Left lung (tissue), 10 donors: ENCODE results near the gene TNFRSF18. TPM values are rescaled to one million over a fixed set of nuclear protein-coding genes. Genes with fewer than 3 reads are reported as not detected.

ENCODE experiments used
- ATAC-seq: fragments of 200-7000 bp; cut with Tn5 transposase; one replicate; pipeline ENCODE4 v1.9.1; 2020; ENCODE audit warnings: moderate library complexity
- DNase-seq, 4 donors: peaks; one replicate each; pipeline ENCODE4 v3.0.0-alpha.2; 2013 to 2020
- H3K27ac ChIP-seq, 2 donors: fragments of 200-600 bp; sonication (generic) in 1 of 2; one replicate each; pipeline versions ENCODE4 v1.5.0 to v1.8.0; 2020 to 2021
- H3K27me3 ChIP-seq, 2 donors: fragments of 200-600 bp; sonication (generic) in 1 of 2; one replicate each; pipeline versions ENCODE4 v1.5.0 to v1.8.0; 2020 to 2021
- H3K36me3 ChIP-seq, 2 donors: fragments of 200-600 bp; sonication (generic) in 1 of 2; one replicate each; pipeline versions ENCODE4 v1.5.0 to v1.8.0; 2020 to 2021
- H3K4me1 ChIP-seq, 2 donors: fragments of 200-600 bp; one replicate each; pipeline ENCODE4 v1.8.0; 2021
- H3K4me3 ChIP-seq, 2 donors: fragments of 200-600 bp; sonication (generic) in 1 of 2; one replicate each; pipeline versions ENCODE4 v1.5.0 to v1.8.0; 2020 to 2021; ENCODE audit warnings: mild to moderate bottlenecking in 1 of 2
- H3K9me3 ChIP-seq, 2 donors: fragments of 200-600 bp; sonication (generic) in 1 of 2; one replicate each; pipeline versions ENCODE4 v1.5.0 to v1.8.0; 2020 to 2021
- CTCF ChIP-seq, 2 donors: fragments of 200-600 bp; sonication (generic) in 1 of 2; IDR thresholded peaks; one replicate each; pipeline versions ENCODE4 v1.5.0 to v1.8.0; 2021; ENCODE audit warnings: antibody characterized with exemption in 2 of 2
- intact Hi-C, 2 donors: fragments of 100-400 bp; cut with DNase I; formaldehyde crosslinking; loops; one replicate each; pipeline versions ENCODE4 v1.11.2 to v1.14.2; 2022
- polyA plus RNA-seq, 6 donors: library from polyadenylated mRNA; unstranded; fragments of 120-200 nt; gene quantifications; one replicate each; pipeline ENCODE4 v1.2.1, GENCODE V29; 2013; ENCODE audit not compliant: insufficient read length in 6 of 6
- total RNA-seq, 2 donors: library from RNA; stranded (reverse); fragmentation: NEBNext Ultra II Directional; extraction: Animal tissue kit (Norgen Biotek cat#: 25700); gene quantifications; one replicate each; pipeline ENCODE4 v1.2.1, GENCODE V29; 2021
- donor health status: DM: no; HTN: yes; CAD: no.
- donor health status: DM: no; HTN: no; CAD: no.

Gene TNFRSF18
- total and polyA plus RNA-seq, 8 donors: 0.38 to 1.3 (median 0.62) TPM

DNA sequence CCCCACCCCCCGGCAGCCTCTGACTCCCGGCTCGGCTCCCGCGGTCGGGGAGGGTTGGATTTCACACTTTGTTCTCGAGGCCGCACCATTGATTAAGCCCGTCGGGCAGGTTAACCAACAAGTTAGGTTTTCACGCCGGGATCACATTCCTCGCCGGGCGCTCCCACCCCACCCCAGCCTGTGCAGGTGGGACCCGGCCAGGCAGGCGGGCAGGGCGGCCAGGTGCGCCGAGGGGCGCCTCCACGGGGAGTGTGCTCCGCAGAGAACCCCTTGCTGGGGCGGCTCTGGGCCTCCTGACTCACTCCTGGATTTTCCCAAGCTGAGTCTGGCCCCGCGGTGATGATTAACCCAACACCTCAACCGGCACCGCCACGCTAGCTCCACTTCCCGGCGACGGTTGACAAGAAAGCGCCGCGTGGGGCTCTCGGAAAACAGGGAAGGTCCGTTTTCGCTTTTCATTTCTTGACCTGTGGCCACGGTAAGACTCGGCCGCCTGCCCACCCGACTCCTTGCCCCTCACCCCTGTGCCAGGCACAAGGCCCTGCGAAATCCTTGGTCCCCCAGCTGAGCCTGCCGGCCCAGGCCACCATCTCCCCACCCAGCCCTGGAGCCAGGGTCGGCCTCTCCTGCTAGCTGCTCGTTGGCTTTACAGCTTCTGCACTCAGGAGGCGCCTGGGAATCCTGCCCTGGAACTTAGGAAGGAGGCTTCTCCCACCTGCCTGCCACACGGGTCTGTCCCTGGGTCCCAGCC is 41.5 kb downstream of the TNFRSF18 start:
- DNase-seq (peak in 1 of 4 donors; percentile 48), ATAC-seq (no peak)
- Histone ChIP-seq H3K36me3 (no peaks in the 10 kb centered on the region), H3K4me3 (peak overlapping the region in 1 of 2 donors; percentile 49), H3K27ac (no peak overlapping the region), H3K4me1 (no peaks in the 10 kb centered on the region), H3K9me3 (no peaks in the 10 kb centered on the region), H3K27me3 (peaks cover 6 to 77% of the 10 kb centered on the region in 2 donors)
- intact Hi-C loops: no loop called here
- no peak for TF ChIP-seq CTCF (IDR thresholded peaks at IDR 0.05)

GRCh38 chr1:1164361-1164700 is 42.1 kb downstream of the TNFRSF18 start:
- Histone ChIP-seq H3K4me1 (no peaks in the 10 kb centered on the region), H3K9me3 (no peaks in the 10 kb centered on the region), H3K4me3 (peak overlapping the region in 1 of 2 donors; percentile 49), H3K36me3 (no peaks in the 10 kb centered on the region), H3K27ac (no peak overlapping the region), H3K27me3 (peaks cover 6 to 72% of the 10 kb centered on the region in 2 donors)
- TF ChIP-seq CTCF (IDR thresholded peaks at IDR 0.05): no peak
- DNase-seq (no peak), ATAC-seq (no peak)
- intact Hi-C loops: no loop called here

GRCh38 chr1:1163538-1164070 is 42.8 kb downstream of the TNFRSF18 start:
- Histone ChIP-seq H3K4me1 (peaks cover 0 to 5% of the 10 kb centered on the region in 2 donors), H3K27me3 (peaks cover 6 to 65% of the 10 kb centered on the region in 2 donors), H3K36me3 (no peaks in the 10 kb centered on the region), H3K4me3 (peak overlapping the region; percentile 27 to 49), H3K9me3 (no peaks in the 10 kb centered on the region), H3K27ac (peak overlapping the region; percentile 13 to 63)
- DNase-seq (no peak), ATAC-seq (peak; percentile 6)
- intact Hi-C loops: no loop called here
- TF ChIP-seq CTCF (IDR thresholded peaks at IDR 0.05): no peak

DNA sequence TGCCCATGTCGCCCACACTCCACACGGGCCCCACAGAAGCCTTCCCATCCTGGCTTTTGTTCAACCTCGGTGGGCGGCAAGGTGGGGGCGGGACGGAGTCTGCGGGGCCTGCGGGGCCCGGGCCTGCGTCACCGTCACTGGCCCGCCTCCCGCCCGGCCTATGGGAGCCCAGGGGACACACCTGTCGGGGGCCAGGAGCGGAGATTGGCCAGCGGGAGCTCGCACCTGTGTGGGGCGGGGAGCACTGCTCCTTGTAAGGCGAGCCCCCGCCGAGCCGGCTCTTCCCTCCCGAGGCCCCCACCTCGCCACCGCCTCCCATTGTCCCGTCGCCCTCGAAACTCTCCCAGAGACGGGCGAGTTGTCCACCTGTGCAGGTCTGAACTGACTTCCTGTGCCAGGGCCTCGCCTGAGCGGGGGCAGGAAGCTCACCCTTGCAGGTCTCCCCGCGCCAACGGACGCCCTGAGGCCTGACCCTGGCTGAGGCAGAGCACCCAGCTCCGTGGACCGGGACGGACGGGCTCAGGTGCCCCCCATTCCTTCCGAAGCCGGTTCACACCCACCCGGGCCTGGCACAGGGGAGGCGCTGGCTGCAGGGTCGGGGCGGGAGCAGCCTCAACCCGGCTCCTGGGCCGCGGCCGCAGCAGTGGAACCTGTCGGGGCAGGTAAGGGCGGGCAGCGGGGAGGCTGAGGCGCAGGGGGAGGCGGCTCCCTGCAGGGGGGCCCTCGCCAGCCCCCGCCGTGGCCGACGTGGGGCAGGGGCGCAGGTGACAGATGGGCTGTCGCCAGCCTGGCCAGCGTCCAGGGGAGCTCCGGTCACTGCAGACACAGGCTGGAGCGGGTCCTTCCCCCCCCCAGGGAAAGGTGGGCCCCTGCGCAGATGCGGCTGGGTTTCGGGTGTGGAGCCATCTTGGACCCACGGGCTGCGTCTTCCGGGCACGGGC is 43.5 kb downstream of the TNFRSF18 start:
- H3K9me3 ChIP-seq: no peaks in the 10 kb centered on the region
- H3K27me3 ChIP-seq: peaks cover 6 to 57% of the 10 kb centered on the region in 2 donors
- peak overlapping the region; percentile 13 to 63 for H3K27ac ChIP-seq
- intact Hi-C loops: no loop called here
- H3K36me3 ChIP-seq: no peaks in the 10 kb centered on the region
- peak; percentile 38 to 93 (median 79) for DNase-seq
- H3K4me3 ChIP-seq: peak overlapping the region; percentile 27 to 49
- peak; percentile 89 for ATAC-seq
- TF ChIP-seq CTCF (IDR thresholded peaks at IDR 0.05): no peak
- peaks cover 5 to 12% of the 10 kb centered on the region in 2 donors for H3K4me1 ChIP-seq

GRCh38 chr1:1161683-1162079 is 44.7 kb downstream of the TNFRSF18 start:
- peaks cover 5 to 12% of the 10 kb centered on the region in 2 donors for H3K4me1 ChIP-seq
- no peak for TF ChIP-seq CTCF (IDR thresholded peaks at IDR 0.05)
- DNase-seq (no peak), ATAC-seq (no peak)
- H3K27me3 ChIP-seq: peaks cover 6 to 46% of the 10 kb centered on the region in 2 donors
- intact Hi-C loops: no loop called here
- no peak overlapping the region for H3K4me3 ChIP-seq
- no peaks in the 10 kb centered on the region for H3K9me3 ChIP-seq
- H3K27ac ChIP-seq: no peak overlapping the region
- no peaks in the 10 kb centered on the region for H3K36me3 ChIP-seq
